Ammon's horn (tissue), 1 donor: ENCODE results near the gene NUDT3.
"Not testable (repeated sequence)": the region's sequence is repeated elsewhere in the genome, so short reads cannot be mapped to it uniquely, and the experiment has no call there.

Experiments
- DNase-seq: peaks from one replicate; pipeline ENCODE4 v3.0.0-alpha.2; 2016; ENCODE audit warnings: low spot score

NUDT3 gene

DNA sequence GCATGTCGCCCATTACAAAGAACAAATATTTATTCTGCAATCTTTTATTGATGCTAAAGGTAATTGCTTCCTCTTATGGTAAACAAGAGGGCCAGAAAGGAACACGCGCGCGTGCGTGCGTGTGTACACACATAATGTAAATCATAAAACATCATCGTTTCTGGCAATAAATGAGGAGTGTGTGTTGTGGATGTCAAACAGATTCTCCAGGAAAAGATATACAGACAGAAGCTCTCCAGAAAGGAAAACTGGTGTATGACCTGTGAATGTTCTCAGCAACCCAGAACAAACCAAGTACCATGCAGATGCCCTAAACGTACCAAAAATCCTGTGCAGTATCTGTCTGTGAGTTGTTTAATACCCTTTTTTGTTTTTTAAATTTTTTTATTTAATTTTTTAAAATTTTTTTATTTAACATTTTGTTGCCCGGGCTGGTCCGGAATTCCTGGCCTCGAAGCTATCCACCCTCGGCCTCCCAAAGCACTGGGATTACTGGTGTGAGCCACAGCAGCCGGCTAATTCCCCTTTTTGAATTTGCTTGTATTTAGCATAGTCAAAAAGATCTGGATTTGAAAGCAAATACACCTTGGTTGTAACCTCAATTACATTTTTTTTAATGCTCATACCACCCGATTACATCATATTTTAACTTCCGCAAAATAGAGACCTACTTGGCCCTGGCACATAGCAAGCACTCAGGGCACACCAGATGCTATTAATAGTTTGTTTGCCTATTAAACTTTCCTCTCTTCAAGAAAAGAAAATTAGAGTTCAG, 909 bp upstream of the NUDT3 start:
- no peak for DNase-seq

- peak; percentile 56 for DNase-seq
Measured at GRCh38 chr6:34391786-34392496, 528 bp downstream of the NUDT3 start.

- no peak for DNase-seq
Measured at GRCh38 chr6:34391473-34391785, 1.0 kb downstream of the NUDT3 start.

DNA sequence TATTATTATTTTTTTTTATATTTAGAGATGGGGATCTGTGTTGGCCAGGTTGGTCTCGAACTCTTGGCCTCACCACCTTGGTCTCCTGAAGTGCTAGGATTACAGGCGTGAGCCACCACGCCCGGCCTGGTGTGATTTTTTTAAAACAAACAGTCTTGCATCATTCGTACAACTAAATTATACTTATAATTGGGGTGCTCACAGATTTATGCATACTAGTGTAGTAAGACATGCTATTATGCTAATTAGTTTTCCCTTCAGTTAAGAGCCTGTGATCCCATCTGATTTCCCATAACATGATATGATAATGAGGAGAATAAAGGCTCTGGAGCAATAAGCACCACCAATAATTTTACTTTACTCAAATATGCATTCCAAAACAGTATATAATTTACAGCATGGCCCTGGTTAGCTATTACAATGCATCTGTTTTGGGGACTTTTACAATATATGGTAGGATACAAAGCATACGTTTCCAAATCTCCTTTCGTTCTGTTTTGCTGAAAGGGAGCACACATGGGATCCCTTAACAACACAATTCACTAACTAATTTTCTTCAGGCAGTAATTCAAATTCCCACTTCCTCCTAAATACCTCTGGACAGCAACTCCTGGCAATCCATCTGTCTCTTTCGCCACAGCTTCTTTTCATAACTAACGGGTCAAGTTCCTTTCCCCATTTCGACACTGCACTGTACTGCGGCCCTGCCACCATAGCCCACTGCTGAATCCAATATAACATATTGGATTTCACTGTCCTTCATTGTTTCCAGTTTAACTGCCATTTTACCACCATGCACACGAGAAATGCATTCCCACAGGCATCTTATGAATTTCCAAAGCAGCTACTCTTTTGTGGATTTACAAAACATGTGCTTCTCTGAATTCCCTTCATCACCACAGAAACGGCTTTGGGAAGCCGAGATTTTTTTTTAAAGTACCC, 1.7 kb downstream of the NUDT3 start:
- DNase-seq = peak; percentile 64

GRCh38 chr6:34389034-34389433, 3.4 kb downstream of the NUDT3 start:
- DNase-seq = no peak

DNA sequence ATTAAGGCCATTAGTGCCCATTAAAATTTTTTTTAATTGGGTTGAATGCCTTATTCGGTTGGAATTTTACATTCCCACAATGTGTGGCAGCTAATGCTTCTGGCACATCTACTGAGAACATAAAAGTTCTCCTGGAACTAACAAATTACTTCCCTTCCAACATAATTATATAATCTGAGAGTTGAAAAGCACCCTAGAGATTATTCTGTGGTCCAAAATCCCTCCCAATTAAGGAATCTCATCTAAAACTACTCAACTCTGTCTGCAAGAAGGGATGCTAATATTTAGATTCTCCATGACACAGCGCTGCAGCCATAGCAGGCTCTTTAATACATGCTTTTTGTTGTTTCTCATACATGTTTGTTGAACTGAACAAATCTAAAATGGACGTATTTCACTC, 4.0 kb downstream of the NUDT3 start:
- DNase-seq = no peak

- DNase-seq = no peak
Measured at GRCh38 chr6:34386316-34387137, 5.9 kb downstream of the NUDT3 start.

GRCh38 chr6:34385793-34386195, 6.7 kb downstream of the NUDT3 start:
- no peak for DNase-seq

DNA sequence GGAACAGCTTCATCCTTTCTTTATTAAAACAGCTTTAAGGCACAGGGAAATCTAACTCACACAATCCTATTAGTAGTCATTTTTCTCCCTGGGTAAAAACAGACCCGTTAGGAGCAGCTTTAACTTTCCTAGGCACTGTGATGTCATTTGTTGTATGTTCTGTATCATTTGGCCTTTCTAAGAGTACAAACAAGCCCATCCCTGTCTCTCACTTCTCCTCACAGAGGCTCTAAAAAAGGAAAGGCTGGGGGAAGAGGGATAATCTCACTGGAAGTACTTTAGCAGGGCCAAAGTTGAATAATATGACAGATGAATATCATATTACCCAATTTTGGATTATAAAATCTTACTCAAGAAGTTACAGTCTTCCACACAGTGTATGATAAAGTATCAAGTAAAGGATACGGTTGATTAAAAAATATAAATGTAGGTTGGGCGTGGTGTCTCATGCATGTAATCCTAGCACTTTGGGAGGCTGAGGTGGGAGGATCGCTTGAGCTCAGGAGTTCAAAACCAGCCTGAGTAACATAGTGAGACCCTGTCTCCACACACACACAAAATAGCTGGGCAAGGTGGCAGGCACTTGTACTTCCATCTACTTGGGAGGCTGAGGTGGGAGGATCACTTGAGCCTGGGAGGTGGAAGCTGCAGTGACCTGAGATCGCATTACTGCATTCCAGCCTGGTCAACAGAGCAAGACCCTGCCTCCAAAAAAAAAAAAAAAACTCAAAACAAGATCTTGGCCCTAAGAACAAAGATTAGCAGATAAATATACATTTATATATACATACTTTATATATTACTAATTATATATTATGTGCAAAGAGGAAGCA, 7.9 kb downstream of the NUDT3 start:
- no peak for DNase-seq

- DNase-seq = no peak
Measured at GRCh38 chr6:34383656-34384320, 8.7 kb downstream of the NUDT3 start.

- DNase-seq = no peak
Measured at GRCh38 chr6:34383161-34383631, 9.3 kb downstream of the NUDT3 start.

- DNase-seq = no peak
Measured at GRCh38 chr6:34381081-34381480, 11.4 kb downstream of the NUDT3 start.

DNA sequence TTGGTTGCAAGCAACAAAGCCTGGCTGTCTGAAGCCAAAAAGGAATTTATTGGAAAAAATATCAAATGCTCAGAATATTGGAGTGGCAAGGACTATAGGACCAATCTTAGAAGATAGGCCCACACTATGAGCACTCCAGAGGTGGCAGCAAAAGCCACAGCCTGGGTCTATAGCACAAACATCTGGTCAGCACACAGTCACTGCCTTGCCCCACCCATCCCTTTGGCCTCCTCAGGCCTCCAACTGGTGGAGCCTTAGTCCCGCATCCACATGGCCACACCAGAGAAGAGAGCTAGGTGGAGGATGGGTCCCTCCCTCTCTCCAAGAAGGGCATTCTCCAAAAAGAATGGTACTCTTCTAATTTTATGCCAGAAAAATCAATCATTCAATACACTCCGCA, 14.0 kb downstream of the NUDT3 start:
- no peak for DNase-seq

DNA sequence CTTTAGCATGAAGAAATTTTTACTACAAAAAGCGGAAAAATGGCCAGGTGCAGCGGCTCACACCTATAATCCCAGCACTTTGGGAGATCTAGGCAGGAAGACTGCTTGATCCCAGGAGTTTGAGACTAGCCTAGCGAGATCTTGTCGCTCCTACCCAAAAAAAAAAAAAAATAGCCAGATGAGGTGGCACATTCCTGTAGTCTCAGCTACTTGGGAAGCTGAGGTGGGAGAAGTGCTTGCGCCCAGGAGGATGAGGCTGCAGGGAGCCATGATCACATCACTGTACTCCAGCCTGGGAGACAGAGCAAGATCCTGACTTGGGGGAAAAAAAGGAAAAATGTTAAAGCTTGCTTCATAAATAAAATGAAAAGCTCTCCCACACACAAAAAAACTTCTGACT, 14.5 kb downstream of the NUDT3 start:
- DNase-seq = no peak

DNA sequence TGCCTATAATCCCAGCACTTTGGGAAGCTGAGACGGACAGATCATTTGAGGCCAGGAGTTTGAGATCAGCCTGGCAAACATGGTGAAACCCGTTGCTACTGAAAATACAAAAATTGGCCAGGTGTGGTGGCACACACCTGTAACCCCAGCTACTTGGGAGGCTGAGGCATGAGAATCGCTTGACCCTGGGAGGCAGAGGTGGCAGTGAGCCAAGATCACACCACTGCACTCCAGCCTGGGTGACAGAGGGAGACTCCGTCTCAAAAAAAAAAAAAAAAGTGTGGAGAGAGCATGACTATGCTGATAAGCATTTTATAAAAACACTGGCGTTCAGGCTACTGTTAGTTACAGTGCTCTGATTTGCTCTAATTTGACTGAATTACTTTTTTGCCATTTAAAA, 14.9 kb downstream of the NUDT3 start:
- DNase-seq = not testable (repeated sequence)

DNA sequence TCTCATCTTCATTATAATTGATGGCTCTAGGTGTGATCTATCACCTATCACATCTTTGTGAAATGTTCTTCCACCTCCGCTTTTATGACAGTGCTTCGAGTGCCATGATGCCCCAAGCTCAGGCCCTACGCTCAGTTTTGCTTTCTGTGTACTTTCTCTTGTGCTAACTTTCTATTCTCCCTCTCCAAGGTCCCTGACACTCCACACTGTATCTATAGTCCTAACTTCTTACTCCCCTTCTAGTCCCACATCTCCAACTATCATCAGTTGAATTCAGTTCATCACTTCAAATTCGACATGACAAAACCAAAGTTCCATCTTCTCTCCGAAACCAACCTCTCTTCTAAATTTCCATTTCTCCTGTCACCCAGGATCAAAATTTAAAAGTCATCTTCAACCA, 16.6 kb downstream of the NUDT3 start:
- DNase-seq = no peak

GRCh38 chr6:34374508-34374907, 18.0 kb downstream of the NUDT3 start:
- DNase-seq = no peak

GRCh38 chr6:34374069-34374468, 18.4 kb downstream of the NUDT3 start:
- DNase-seq = no peak

DNA sequence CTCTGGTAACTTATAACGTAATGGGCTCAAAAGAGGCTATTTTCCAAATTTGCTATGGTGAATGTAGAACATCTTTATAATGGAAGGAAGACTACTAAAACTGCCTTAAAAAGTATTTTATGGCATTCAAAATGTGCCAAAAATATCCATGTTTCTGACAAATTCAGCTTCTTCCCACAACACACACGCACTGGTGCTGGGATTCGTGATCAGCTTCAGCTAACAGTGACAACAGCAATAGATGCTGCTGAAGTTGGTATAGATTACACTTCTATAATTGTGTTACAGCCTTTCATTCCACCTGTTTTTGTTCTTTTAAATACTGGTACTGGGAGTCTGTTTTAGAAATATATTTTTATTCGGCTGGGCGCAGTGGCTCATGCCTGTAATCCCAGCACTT, 19.0 kb downstream of the NUDT3 start:
- DNase-seq = no peak

DNA sequence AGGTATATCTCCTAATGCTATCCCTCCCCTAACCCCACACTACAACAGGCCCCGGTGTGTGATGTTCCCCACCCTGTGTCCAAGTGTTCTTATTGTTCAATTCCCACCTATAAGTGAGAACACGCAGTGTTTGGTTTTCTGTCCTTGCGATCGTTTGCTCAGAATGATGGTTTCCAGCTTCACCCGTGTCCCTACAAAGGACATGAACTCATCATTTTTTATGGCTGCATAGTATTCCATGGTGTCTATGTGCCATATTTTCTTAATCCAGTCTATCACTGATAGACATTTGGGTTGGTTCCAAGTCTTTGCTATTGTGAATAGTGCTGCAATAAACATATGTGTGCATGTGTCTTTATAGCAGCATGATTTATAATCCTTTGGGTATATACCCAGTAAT, 20.6 kb downstream of the NUDT3 start:
- not testable (repeated sequence) for DNase-seq
